ENCODE data around the gene TPRN. TPM values are rescaled to one million over a fixed set of nuclear protein-coding genes. Genes with fewer than 3 reads are reported as not detected.

TPRN gene
- total RNA-seq, 1 donor from 2014 or later, result 3.4 TPM

DNA sequence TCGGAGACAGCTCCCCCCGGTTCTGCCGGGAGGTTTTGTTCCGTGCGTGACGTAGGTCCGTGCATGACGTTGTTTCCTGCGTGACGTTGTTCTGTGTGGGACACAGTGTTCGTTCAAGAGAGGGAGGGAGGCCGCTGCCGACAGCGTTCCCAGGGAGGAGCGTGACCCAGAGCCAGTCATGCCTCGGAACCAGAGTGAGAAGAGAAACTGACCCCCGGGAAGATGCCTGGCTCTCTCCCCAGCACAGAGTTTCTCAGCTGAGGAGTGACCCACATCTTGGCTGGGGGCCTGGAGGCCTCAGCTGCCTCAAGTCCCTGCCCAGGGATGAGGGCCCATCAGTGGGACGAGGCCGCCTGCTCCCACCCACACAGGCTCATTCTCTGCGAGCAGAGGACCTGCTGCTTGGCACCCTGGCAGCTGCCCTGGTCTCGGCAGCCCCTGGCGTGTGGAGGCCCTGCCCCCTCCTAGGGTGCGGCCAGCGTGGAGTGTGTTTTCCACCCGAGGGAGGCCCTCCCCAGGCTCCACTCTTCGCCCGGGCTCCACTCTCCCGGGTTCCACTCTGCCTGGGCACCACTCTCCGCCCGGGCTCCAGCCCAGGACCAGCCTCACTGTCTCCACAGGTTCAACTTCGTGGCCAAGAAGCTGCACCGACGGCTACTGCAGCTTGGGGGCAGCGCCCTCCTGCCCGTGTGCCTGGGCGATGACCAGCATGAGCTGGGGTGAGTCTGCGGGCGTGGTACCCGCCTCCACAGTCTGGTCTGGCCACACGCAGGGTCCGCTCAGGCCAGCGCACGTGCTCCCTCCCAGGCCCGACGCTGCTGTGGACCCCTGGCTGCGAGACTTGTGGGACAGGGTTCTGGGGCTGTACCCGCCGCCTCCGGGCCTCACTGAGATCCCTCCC is 12.9 kb upstream of the TPRN start:
- H3K9me3 ChIP-seq (ENCODE audit: low read depth), result no peaks in the 10 kb centered on the region
- no peak overlapping the region for H3K27ac ChIP-seq
- Mint-ChIP-seq H3K27me3 (ENCODE audit: insufficient read depth, low read depth) (peaks cover 3% of the 10 kb centered on the region), H3K4me3 (no peak overlapping the region), H3K27ac (peak overlapping the region; percentile 65), H3K9me3 (no peaks in the 10 kb centered on the region), H3K4me1 (no peaks in the 10 kb centered on the region), H3K36me3 (peaks cover 8% of the 10 kb centered on the region)
- no peaks in the 10 kb centered on the region for H3K36me3 ChIP-seq
- H3K79me2 ChIP-seq (ENCODE audit: low read depth), result no peaks in the 10 kb centered on the region
- H3K9ac ChIP-seq, result no peak overlapping the region
- H3K4me2 ChIP-seq, result no peak overlapping the region
- TF ChIP-seq EZH2phosphoT487 (IDR thresholded peaks at IDR 0.05) (no peak), EZH2 (IDR thresholded peaks at IDR 0.05) (no peak)
- TF ChIP-seq, protein P1, sequence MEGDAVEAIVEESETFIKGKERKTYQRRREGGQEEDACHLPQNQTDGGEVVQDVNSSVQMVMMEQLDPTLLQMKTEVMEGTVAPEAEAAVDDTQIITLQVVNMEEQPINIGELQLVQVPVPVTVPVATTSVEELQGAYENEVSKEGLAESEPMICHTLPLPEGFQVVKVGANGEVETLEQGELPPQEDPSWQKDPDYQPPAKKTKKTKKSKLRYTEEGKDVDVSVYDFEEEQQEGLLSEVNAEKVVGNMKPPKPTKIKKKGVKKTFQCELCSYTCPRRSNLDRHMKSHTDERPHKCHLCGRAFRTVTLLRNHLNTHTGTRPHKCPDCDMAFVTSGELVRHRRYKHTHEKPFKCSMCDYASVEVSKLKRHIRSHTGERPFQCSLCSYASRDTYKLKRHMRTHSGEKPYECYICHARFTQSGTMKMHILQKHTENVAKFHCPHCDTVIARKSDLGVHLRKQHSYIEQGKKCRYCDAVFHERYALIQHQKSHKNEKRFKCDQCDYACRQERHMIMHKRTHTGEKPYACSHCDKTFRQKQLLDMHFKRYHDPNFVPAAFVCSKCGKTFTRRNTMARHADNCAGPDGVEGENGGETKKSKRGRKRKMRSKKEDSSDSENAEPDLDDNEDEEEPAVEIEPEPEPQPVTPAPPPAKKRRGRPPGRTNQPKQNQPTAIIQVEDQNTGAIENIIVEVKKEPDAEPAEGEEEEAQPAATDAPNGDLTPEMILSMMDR (IDR thresholded peaks at IDR 0.05), result no peak
- no peaks in the 10 kb centered on the region for H3F3A ChIP-seq (ENCODE audit: low read depth)
- H3K27me3 ChIP-seq, result no peaks in the 10 kb centered on the region
- H2AFZ ChIP-seq (replicated peaks), result no peak overlapping the region
- H3K4me3 ChIP-seq, result no peak overlapping the region
- H4K20me1 ChIP-seq (ENCODE audit: low read depth), result peaks cover 7% of the 10 kb centered on the region
- no peaks in the 10 kb centered on the region for H3K4me1 ChIP-seq
- no peak for DNase-seq (ENCODE audit: low spot score)

DNA sequence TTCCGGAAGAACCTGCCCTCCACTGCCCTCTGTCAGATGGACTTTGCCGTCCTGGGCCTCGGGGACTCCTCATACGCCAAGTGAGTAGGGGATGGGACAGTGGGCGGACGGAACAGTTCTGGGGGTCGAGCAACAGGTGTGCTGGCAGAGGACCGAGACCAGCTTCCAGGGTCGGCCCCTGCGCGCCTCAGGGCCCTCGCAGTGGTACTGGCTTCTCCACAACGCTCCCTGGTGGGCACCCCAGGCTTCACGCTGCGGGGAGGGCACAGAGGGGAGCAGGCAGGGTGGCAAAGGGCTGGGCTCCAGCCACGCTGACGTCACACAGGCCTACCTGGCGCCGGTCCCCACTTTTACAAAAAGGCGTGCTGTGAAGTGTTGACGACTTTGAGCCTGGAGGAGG is 12.0 kb upstream of the TPRN start:
- Histone ChIP-seq H3K4me3 (no peak overlapping the region), H3K36me3 (no peaks in the 10 kb centered on the region), H3K27ac (no peak overlapping the region), H3K9me3 (ENCODE audit: low read depth) (no peaks in the 10 kb centered on the region), H4K20me1 (ENCODE audit: low read depth) (peaks cover 2% of the 10 kb centered on the region), H3K9ac (no peak overlapping the region), H2AFZ (replicated peaks) (no peak overlapping the region), H3K4me1 (no peaks in the 10 kb centered on the region), H3K4me2 (no peak overlapping the region), H3K27me3 (no peaks in the 10 kb centered on the region), H3K79me2 (ENCODE audit: low read depth) (no peaks in the 10 kb centered on the region), H3F3A (ENCODE audit: low read depth) (no peaks in the 10 kb centered on the region)
- H3K9me3 Mint-ChIP-seq, result no peaks in the 10 kb centered on the region
- DNase-seq (ENCODE audit: low spot score), result no peak
- no peak overlapping the region for H3K4me3 Mint-ChIP-seq
- H3K27ac Mint-ChIP-seq, result no peak overlapping the region
- H3K4me1 Mint-ChIP-seq, result no peaks in the 10 kb centered on the region
- H3K36me3 Mint-ChIP-seq, result peaks cover 9% of the 10 kb centered on the region
- TF ChIP-seq EZH2phosphoT487 (IDR thresholded peaks at IDR 0.05) (no peak), EZH2 (IDR thresholded peaks at IDR 0.05) (no peak)
- TF ChIP-seq, protein P1 (IDR thresholded peaks at IDR 0.05), result no peak
- peaks cover 4% of the 10 kb centered on the region for H3K27me3 Mint-ChIP-seq (ENCODE audit: insufficient read depth, low read depth)

DNA sequence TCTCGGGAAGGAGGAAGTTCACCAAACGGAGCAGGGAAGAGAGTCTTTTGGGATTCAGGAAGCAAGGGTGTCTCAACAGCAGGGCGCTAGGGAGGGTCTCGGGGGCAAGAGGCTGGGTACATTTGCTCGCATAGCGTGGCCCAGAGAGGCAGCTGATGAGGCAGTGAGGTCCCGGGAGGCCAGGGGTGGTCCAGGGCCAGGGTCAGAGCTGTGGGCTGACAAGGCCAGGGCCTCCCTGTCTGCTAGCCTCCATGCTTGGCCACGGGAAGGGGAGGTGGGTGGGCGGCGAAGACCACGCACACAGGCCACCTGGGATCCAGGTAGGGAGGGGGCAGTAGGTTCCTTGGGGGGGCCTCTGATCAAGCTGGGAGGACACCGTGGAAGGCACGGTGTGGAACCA is 11.0 kb upstream of the TPRN start:
- H3K4me1 ChIP-seq, result peaks cover 3% of the 10 kb centered on the region
- Mint-ChIP-seq H3K36me3 (peaks cover 12% of the 10 kb centered on the region), H3K27ac (no peak overlapping the region), H3K4me3 (no peak overlapping the region), H3K27me3 (ENCODE audit: insufficient read depth, low read depth) (peaks cover 5% of the 10 kb centered on the region), H3K4me1 (peaks cover 6% of the 10 kb centered on the region), H3K9me3 (no peaks in the 10 kb centered on the region)
- no peaks in the 10 kb centered on the region for H4K20me1 ChIP-seq (ENCODE audit: low read depth)
- H3K27me3 ChIP-seq, result no peaks in the 10 kb centered on the region
- TF ChIP-seq, protein P1 (IDR thresholded peaks at IDR 0.05), result no peak
- TF ChIP-seq EZH2phosphoT487 (IDR thresholded peaks at IDR 0.05), result no peak
- H3K79me2 ChIP-seq (ENCODE audit: low read depth), result peaks cover 9% of the 10 kb centered on the region
- DNase-seq (ENCODE audit: low spot score), result no peak
- H3K4me3 ChIP-seq, result no peak overlapping the region
- H3K9me3 ChIP-seq (ENCODE audit: low read depth), result no peaks in the 10 kb centered on the region
- H3K27ac ChIP-seq, result no peak overlapping the region
- H2AFZ ChIP-seq (replicated peaks), result no peak overlapping the region
- H3K4me2 ChIP-seq, result no peak overlapping the region
- H3K36me3 ChIP-seq, result no peaks in the 10 kb centered on the region
- no peak overlapping the region for H3K9ac ChIP-seq
- no peaks in the 10 kb centered on the region for H3F3A ChIP-seq (ENCODE audit: low read depth)

Measured in neural progenitor cell (in vitro differentiated cells).